ENCODE measurements around the gene P2RX7.

P2RX7 gene

GRCh38 chr12:121110211-121110940 is 22.3 kb upstream of the P2RX7 start:
- peak; percentile 88 for DNase-seq (ENCODE audit: low spot score)

- DNase-seq (ENCODE audit: low spot score) = no peak
These were observed 21.0 kb upstream of the P2RX7 start for GRCh38 chr12:121111684-121112083.

- no peak for DNase-seq (ENCODE audit: low spot score)
These were observed 20.2 kb upstream of the P2RX7 start for GRCh38 chr12:121112496-121112895.

GRCh38 chr12:121113057-121113456 is 19.6 kb upstream of the P2RX7 start:
- no peak for DNase-seq (ENCODE audit: low spot score)

- DNase-seq (ENCODE audit: low spot score) = no peak
These were observed 18.5 kb upstream of the P2RX7 start for GRCh38 chr12:121114019-121114639.

GRCh38 chr12:121114806-121115205 is 17.9 kb upstream of the P2RX7 start:
- DNase-seq (ENCODE audit: low spot score) = no peak

GRCh38 chr12:121115530-121115929 is 17.1 kb upstream of the P2RX7 start:
- no peak for DNase-seq (ENCODE audit: low spot score)

- DNase-seq (ENCODE audit: low spot score) = no peak
These were observed 16.1 kb upstream of the P2RX7 start for GRCh38 chr12:121116318-121117225.

GRCh38 chr12:121117226-121117777 is 15.4 kb upstream of the P2RX7 start:
- no peak for DNase-seq (ENCODE audit: low spot score)

- no peak for DNase-seq (ENCODE audit: low spot score)
These were observed 12.4 kb upstream of the P2RX7 start for GRCh38 chr12:121120323-121120722.

- DNase-seq (ENCODE audit: low spot score) = no peak
These were observed 11.5 kb upstream of the P2RX7 start for GRCh38 chr12:121120989-121121755.

- DNase-seq (ENCODE audit: low spot score) = no peak
These were observed 10.9 kb upstream of the P2RX7 start for GRCh38 chr12:121121805-121122204.

GRCh38 chr12:121123488-121123887 is 9.2 kb upstream of the P2RX7 start:
- no peak for DNase-seq (ENCODE audit: low spot score)

- no peak for DNase-seq (ENCODE audit: low spot score)
These were observed 8.1 kb upstream of the P2RX7 start for GRCh38 chr12:121124402-121125109.

- DNase-seq (ENCODE audit: low spot score) = no peak
These were observed 5.2 kb upstream of the P2RX7 start for GRCh38 chr12:121127501-121127900.

GRCh38 chr12:121128908-121129810 is 3.5 kb upstream of the P2RX7 start:
- peak; percentile 100 for DNase-seq (ENCODE audit: low spot score)

- DNase-seq (ENCODE audit: low spot score) = no peak
These were observed 2.9 kb upstream of the P2RX7 start for GRCh38 chr12:121129811-121130147.

GRCh38 chr12:121130866-121131373 is 1.8 kb upstream of the P2RX7 start:
- no peak for DNase-seq (ENCODE audit: low spot score)

- peak; percentile 55 for DNase-seq (ENCODE audit: low spot score)
These were observed 735 bp upstream of the P2RX7 start for GRCh38 chr12:121131941-121132341.

GRCh38 chr12:121133838-121134237 is 1.2 kb downstream of the P2RX7 start:
- no peak for DNase-seq (ENCODE audit: low spot score)

Measured in pons (tissue), 1 donor.